C4-2B (cell line): Measurements from ENCODE around the gene EPHB6.
A peak's percentile ranks its signal among the peaks of the same experiment; 100 is the strongest.

Experiments used
- H3K27ac ChIP-seq: fragments of 450-650 bp; 2 replicates; pipeline ENCODE4 v1.5.1; 2017
- ZFX ChIP-seq: fragments of 450-650 bp; IDR thresholded peaks from 2 replicates; pipeline ENCODE4 v1.6.1; 2017
- TF ChIP-seq, protein P1 (sequence below): fragments of 450-650 bp; conservative IDR thresholded peaks from 2 replicates; pipeline ENCODE4 v1.5.1; 2017; ENCODE audit warnings: mild to moderate bottlenecking

EPHB6 gene

DNA sequence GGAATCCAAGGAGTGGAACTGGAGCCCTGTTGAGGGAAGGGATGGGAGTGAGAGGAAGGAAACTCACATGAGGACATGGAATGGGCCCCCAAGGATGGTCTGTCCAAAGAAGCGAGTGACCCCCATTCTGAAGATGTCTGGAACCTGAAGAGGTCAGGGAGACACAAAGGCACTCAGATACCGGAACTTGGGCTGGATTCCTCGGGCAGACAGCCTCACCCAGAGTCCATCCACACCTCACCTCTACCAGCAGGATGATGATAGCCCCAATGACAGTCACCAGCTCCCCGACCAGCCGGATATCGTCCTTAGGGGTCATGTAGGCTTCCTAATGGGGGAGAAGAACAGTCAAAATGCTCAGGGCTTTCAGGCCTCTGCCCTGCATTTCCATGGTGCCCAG is 20.0 kb downstream of the EPHB6 start:
- TF ChIP-seq ZFX: no peak
- TF ChIP-seq, protein P1, sequence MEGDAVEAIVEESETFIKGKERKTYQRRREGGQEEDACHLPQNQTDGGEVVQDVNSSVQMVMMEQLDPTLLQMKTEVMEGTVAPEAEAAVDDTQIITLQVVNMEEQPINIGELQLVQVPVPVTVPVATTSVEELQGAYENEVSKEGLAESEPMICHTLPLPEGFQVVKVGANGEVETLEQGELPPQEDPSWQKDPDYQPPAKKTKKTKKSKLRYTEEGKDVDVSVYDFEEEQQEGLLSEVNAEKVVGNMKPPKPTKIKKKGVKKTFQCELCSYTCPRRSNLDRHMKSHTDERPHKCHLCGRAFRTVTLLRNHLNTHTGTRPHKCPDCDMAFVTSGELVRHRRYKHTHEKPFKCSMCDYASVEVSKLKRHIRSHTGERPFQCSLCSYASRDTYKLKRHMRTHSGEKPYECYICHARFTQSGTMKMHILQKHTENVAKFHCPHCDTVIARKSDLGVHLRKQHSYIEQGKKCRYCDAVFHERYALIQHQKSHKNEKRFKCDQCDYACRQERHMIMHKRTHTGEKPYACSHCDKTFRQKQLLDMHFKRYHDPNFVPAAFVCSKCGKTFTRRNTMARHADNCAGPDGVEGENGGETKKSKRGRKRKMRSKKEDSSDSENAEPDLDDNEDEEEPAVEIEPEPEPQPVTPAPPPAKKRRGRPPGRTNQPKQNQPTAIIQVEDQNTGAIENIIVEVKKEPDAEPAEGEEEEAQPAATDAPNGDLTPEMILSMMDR: no peak
- H3K27ac ChIP-seq: no peak overlapping the region

DNA sequence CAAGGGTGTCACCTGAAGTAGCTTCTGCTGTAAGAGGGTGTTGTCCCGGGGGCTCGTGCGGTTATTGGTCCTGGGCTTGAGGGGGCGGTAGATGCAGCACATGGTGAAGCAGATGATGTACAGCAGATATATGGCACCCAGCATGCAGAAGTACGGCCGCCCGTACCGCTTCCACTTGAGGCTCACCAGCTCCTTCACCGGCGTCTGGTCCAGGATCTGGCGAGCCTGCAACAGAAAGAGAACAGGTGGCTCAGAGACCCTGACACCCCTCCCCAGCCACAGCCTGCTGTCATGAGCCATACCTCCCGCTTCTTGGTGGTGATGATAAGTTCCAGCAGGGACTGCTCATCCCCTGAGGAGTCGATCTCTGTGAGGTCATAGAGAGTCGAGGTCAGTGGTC is 20.6 kb downstream of the EPHB6 start:
- H3K27ac ChIP-seq: no peak overlapping the region
- no peak for TF ChIP-seq ZFX
- TF ChIP-seq, protein P1: no peak

DNA sequence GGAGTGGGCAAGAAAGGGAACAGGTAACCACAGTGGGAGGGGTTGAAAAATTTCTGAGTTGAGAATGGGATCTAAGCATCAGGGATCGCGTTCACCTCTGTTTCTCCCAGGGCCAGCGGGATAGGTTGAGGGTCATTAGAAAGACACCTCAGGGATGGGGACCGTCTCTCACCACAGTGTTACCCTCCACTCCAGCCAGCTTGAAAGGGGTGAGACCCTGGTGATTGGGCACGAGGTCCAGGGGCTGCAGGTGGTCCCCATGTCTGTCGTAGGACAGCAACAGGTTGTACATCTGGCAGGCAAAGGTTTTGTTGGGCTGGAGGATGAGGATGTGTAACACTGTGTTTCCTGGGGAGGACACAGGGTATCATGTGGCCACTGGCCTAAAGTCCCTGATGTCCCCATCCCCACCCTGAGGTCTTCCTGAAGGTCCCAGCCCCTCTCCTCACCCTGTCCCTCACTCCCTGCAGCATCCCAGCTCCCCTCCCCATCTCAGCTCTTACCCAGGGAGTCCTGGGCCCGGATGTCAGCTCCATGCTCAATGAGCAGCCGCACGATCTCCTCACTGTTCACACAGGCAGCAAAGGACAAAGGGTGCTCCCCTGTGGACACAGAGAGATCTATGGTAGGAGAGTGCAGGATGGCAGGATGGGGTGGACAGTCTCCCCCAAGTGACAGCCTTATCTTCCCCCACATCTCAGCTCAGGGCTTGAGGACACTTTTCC is 21.5 kb downstream of the EPHB6 start:
- H3K27ac ChIP-seq: no peak overlapping the region
- TF ChIP-seq, protein P1: no peak
- TF ChIP-seq ZFX: no peak

DNA sequence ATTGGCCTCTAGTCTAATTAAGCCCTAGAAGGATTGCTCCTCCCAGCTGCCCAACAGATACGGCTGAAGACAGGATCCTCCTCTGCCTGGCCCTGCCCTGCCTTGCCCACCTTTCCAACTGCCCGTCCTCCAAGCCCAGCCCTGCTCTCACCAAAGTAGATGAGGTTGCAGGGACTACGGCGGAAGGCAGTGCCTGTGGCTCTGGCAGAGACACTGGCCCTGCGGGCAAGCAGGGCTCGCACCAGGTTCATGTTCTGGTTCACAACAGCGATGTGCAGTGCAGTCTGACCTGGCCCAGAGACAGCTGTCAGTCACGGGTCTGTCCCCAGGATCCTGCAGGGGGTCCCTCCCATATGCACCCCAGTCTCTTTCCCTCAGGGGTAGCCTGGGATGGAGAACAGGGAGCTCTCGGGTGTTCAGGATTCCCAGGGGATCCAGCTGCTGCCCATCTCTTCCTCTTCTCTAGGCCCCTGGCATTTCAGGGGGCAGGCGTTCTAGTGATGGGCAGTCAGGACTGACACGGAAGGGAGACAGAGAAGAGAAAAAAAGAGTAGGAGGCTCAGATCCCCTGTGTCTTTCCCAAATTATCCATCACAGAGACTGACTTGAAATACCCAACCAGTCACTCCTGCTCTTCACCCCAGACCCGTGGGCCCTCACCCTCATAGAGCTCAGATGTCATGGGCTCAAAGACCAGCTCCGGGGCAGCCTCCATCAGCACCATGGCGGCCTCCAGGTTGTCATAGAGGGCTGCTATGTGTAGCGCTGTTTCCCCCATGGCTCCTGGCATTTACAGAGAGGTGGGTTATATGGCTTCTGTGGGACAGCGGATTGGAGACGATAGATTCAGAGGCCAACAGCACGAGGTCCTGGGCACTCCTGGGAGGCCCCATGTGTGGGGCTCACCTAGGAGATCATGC is 22.4 kb downstream of the EPHB6 start:
- no peak overlapping the region for H3K27ac ChIP-seq
- no peak for TF ChIP-seq ZFX
- TF ChIP-seq, protein P1: no peak

DNA sequence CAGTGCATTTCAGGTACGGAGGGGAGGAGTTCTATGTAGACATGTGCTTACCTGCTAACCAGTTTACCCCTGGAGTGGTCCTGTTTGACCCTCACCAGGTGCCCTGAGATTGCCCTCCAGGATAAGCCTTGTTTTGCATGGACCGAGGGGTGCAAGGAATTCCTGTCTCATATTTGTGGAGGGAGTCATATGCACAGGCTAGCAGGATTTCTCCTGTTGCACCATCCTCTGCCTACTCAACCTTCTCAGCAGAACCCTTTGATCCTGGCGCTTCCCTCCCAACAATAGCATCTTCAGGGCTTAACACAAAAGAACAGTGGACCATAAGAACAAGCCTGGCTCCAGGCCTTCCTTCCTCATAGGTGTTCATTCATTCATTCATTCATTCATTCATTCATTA is 23.4 kb downstream of the EPHB6 start:
- TF ChIP-seq, protein P1: no peak
- no peak for TF ChIP-seq ZFX
- no peak overlapping the region for H3K27ac ChIP-seq

DNA sequence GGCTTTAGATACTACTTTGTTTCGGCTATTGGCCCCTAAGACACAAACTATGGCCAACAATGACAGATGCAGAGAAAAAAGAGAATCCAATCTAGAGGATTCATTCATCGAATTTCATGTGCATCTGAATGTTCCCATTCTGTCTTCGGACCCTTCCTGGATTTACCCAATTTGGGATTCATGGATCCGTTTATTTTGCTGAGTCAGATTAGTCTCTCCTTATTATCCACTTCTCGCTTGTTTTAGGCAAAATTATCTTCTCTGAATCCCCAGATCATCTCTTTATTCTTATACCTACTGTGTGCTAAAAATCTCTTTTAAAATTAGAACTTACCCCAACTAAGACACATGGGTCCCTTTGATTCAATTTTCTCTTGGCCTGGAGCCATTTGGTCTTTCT is 24.2 kb downstream of the EPHB6 start:
- H3K27ac ChIP-seq: no peak overlapping the region
- no peak for TF ChIP-seq ZFX
- TF ChIP-seq, protein P1: no peak

DNA sequence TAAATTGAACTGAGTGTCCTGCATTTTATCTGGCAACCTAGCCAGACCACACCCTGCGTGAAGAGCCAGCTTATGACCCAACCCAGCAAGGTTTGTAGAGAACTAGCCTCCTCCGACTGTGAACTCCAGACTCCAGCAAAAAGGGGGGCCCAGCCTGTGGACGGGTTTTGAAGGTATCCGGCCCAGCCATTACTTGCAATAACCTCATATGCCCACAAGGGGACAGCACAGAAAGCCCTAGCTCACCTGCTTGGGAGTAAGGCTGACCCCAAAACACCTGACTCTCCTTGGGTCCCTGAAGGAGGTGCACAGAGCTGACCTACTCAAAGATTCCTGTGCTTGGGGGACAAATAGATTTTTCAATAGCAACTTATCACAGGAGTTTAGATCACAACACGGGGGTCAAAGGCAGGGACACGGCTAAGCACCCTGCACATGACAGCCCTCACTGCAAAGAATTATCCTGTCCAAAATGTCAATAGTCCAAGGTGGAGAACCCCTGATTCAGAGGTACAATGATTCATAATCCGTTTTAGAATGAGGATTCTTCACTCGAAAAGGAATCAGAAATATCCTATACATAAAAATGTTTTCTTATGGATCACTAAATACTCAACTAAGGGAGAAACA is 26.1 kb downstream of the EPHB6 start:
- H3K27ac ChIP-seq: no peak overlapping the region
- TF ChIP-seq, protein P1: peak; percentile 97
- TF ChIP-seq ZFX: no peak
